HG03064 (cell line): Measurements from ENCODE around the gene USP40.

ENCODE experiments used
- ATAC-seq: cut with Tn5 transposase; IDR thresholded peaks from one replicate; pipeline ENCODE4 v1.9.1; 2021; ENCODE audit warnings: low read depth; ENCODE audit not compliant: unreplicated experiment

USP40 gene

DNA sequence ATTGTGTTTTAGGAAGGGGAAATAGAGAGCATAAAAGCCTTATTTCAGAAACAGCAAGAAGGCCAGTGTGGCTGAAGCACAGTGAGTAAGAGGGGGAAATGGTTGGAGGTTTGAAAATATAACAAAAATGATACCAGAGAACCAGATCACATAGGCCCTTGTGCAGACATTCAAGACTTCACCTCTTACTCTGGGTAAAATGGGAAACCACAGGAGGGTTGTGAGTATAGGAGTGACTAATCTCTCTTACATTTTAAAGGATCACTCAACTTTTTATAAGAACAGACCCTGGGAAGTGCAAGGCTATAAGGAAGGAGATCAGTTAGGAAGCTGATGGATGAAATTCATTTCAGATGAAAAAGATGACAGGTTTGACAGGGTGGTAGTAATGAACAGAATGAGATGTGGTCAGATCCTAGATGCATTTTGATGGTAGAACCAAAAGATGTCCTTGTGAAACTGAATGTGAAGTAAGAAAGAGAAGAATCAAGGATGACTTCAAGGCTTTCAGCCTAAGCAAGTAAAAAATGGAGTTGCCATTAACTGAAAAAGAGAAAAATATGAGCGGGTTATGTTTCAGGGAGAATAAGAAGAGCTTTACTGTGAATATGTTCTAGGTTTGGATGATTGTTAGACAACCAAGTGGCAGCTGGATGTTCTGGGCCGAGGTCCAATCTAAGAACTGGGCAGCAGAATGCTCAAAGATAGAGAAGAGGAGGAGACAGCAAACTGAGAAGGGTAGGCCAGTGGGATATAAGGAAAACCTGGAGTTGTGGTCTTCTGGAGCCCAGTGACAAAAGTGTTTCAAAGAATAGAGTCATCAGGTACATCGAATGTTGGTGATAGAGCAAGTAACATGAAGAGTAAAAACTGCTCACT lies 65.1 kb downstream of the USP40 start:
- ATAC-seq: no peak

DNA sequence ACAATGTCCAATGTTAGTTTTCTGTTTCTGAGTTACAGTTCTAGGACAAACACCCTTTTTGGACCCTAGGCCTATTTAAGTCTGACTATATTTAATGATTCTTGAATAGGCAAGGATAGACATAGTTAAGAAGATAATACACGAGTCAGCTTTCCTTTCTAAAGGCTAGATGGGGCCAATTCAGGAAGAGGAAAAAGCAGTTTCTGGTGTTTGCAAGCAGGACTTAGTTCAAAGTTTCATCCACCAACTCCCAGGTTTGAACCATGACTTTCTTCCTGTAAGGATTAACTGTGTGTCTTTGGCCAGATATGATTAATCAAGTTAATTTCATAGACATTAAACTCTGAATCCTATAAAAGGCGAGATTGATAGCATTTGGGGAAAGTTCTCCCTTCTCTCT lies 66.7 kb downstream of the USP40 start:
- no peak for ATAC-seq

DNA sequence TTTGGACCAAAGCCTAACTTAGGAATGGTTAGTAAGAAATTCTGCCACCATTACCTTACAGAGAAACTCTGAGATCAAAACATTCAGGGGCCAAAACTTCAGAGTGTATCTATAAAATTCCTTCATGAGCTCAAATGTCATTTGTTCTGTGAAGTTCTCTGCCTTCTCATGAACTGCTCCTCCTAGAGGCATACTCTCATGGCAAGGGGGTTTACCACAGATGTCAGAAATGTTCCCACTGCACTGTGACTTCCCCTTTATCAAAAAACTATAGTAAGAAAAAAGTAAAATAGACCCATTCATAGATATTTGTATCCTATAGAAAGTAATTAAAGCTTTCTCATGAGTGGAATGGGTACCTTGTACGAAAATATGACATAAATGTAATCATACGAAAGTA lies 68.5 kb downstream of the USP40 start:
- no peak for ATAC-seq

DNA sequence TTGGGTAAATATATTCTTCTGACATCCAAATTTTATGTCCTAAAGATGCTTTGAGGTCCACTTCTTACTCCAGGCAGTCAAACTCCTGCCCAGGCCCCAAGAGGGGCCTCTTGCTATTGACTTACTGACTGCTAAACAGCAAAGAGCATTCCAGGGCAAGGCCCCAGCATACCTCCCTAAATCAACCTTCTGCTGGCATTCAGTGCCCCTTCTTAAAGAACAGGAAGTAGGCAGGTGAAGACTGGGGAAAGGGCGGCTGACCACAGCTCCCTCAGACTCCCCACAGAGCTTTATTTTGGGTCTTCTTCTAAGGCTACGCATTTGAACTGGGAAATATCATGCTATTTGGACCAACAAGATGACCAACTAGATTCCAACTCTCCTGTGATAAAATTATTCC lies 68.9 kb downstream of the USP40 start:
- no peak for ATAC-seq

DNA sequence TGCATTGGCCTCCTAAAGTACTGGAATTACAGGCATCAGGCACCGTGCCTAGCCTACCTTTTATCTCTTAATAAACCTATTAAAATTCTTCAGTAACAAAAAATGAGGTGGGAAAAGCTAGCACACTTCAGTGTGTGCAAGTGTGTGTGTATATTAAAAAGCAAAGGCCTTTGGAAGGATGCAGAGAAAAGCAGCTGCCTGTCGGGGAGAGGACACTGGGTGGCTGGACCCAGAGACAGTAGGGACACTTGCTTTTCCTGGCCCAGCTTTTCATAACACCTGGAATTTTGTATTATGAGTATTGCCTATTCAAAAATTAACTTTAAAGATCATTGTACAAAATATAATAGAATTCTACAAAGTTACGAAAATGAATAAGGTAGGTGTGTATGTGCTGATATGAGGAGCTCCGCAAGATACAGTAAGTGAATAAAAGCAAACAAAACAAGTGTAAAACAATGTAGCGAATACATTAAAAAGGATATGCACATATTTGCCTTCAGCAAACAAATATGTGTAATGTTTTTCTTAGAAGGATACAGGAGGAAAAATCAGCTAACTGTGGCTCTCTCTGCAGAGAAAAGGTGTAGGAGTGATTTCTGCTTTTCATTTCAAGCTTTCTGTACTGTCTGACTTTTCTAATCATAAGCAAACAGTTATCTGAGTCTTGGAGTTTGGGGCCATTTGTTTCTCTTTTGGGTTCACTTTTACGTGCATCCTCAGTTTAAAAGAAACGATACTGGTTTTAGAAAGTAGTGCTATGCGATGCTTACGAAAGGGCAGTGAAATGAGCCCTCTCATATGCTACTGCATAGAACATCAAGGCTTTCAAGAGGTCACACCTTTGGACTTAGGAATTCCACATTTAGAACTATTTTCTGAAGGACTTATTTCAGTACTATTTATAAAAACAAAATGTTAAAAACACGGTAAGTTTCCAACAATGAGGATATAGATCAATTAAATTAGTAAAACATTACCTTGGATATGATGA lies 70.8 kb downstream of the USP40 start:
- no peak for ATAC-seq

DNA sequence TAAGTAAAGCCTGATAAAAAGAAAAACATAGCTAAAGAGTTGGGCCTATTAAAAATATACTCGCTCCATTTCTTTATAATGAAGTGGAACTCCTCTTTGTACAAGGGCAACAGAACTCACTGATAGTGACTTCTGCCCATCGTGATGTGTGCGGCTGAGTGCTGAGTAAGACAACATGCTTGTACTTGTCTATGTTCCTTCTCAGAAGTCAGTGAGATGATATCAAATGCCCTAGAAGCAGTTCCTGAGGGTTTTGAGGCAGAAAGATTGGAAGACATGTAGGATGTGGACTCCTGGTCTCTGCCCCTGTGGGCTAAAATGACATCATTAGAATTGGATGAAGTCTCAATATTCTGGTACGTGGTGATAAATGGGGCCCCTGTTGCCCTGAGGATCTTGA lies 73.8 kb downstream of the USP40 start:
- ATAC-seq: no peak

DNA sequence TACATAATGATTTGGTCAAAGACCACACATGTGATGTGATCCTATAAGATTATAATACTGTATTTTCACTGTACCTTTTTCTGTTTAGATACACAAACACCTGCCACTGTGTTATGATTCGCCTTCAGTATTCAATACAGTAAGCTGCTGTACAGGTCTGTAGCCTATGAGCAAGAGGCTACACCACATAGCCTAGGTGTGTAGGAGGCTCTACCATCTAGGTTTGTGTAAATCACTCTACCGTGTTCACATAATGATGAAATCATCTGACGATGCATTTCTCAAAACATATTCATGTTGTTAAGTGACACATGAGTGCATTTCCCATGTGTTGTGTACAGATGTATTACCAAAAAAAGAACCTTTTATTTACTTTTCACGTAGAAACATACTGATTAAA lies 74.5 kb downstream of the USP40 start:
- ATAC-seq: no peak

DNA sequence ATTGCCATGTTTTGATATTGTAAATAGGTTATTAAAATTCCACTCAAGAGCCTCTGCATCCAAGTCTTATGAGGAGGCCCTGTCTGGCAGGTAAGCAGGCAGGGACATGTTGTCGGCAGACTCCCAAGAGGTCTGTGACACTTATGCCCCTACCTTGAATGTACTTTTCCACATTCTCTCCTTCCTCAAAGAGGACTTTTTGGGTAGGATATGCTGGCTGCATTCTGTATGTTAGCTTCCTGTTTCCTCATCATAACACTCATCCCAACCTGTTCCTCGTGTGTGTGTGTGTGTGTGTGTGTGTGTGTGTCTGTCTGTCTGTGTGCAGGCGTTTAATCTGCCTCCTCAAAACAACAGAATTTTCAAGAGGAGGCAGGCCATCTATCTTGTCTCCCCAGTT lies 75.3 kb downstream of the USP40 start:
- no peak for ATAC-seq

DNA sequence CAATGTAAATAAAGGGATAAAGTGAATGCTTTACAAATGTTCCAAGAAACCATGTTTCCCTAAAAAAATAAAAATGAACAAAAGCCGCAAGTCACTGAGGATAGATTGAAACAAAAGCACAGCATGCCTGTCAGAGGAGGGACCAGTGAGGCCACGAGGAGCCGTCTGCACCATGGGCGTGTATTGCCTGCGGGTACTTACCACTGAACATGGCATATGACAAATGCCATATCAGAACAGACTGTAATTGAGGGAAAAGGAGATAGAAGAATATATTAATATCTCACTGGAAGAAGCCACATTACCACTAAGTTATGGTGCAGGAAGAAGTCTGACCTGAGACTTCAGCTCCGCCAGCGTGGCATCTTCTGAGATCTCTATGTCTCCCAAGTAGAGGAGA lies 75.8 kb downstream of the USP40 start:
- ATAC-seq: no peak

DNA sequence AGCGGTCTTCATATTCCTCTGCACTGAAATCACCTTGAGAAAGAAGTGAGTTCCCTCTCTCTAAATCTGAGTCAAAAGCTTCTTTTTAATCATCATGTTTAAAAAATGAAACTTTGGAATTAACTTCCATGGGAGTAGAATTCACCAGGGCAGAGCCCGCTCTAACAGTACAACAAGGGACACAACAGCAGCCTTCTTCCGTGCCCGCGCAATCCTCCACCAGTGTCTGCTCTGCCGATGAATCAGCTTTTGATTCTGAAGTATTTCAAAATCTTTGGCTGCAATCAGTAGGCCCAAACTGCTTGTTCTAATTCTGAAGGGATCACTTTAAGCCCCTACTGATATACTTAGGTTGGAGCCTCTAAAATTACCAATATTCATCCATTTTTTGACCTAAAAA lies 76.9 kb downstream of the USP40 start:
- ATAC-seq: no peak

DNA sequence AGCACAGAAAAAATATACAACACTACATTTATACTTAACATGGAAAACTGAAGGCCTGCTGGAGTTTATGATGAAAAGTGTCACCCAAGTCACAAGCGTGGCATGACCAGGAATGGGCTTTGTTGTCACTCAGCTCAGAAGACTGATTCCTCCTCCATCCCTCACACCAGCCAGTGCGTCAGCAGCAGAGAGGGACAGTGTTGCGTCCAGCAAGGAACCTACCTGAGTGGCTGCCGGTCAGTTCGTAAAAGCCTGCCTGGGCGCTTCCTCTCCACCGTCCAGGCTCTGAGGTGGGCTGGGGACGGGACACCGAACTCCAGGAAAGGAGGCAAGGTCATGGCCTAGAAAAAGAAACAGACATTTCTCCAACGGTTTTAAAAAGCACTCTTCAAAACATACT lies 77.4 kb downstream of the USP40 start:
- ATAC-seq: no peak

DNA sequence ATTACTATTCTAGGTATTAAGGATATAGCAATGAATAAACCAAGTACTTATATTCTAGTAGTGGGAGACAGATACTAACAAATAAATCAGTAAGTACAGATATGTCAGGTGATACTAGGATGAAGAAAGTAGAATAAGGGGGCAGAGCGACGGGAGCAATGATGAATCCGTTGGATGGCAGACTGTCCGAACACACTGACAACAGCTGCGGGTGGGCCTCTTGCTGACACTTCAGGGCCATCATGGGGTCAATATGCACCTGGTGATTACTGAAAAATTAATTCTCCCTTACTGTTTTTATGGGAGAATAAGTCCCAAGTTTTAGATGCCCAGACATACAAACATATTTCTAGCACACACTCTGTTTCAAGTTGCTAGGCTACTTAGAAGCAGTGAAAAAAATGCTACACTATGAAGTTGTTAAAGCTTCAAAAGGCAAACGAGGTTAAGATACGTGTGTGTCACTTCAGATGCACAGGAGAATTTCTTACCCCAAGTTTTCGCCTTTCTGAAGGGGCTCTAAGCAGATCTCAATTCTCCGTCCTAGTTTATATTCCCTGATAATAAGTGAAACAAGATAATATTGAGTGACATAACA lies 78.7 kb downstream of the USP40 start:
- no peak for ATAC-seq

DNA sequence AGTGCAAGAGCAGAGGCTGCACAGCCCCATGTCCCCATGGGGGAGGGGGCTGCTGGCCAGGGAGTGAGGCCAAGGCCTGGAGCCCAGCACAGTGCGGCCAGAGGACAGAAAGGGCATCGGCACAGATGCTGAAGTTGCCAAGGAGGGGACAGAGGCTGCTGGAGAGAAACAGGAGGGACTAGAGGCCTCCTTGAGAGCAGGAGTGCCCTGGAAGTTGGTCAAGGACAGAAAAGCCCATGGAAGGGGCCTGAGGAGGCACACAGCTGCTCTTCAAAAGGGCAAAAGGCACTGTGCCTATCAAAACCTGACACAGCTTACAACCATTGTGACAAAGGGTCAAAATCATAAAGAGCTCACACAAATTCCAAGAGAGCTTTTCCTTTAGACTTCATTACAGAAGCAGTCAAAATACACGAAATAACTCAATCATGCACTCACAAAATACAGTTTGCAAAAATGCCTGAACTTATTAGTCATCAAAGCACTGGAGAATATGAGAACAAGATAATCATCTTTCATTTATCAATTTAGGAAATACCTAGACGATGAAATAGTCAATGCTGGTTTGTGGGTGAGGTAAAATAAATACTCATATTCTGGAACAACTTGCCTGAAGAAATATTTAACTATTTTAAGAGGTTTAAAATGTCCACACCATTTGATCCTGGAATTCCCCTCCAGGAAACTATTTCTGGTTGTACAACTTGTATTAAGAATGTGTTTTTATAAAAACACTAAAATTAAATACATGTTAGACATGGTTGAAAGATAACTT lies 79.6 kb downstream of the USP40 start:
- no peak for ATAC-seq

DNA sequence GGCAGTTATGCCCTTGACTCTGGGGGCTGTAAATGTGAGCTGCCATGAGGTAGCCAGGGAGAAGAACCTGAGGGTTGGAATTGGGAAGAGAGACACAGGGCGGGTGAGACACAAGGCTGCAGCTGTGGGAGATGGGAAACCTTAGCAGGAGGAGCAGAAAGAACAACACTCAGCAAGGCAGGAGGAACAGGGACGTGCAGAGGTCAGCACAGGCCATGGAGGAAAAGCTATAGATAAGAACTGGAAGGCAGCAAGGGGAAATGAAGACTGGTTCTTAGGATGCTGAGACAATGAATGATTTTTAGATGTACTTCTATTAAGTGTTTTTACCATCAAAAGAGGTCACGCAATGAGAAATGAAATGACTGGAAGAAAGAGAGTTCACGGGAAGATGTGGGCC lies 80.2 kb downstream of the USP40 start:
- no peak for ATAC-seq

DNA sequence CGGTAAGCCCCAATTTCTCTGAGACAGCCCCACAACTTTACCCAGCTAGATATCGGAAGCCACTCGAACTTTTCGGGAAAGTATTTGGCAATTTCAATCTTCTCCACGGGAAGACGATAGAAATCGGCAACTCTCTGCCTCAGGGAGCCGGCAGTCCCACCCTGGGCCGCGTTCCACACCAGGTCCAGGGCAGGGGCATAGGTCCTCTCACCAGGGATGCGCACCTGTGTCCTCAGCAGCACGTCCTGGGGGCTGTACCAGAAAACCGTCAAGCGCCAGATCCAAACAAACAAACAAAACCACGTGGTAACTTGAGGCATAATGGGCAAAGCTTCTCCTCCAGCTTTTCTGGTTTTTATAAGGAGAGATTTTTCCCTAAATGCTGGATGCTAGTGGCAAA lies 80.9 kb downstream of the USP40 start:
- ATAC-seq: no peak

DNA sequence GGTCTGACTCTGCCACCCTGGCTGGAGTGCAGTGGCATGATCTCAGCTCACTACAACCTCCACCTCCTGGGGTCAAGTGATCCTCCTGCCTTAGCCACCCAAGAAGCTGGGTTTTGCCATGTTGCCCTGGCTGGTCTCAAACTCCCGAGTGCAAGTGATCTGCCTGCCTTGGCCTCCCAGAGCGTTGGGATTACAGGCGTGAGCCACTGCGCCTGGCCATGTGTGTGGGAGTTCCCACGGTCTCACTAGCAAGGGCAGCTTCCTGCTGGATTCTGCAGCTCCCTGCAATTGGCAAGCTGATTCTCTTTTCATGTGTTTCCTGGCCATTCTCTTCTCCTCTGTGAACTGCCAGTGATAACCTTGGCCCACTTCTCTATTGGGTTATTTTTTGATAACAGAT lies 84.0 kb downstream of the USP40 start:
- ATAC-seq: no peak

DNA sequence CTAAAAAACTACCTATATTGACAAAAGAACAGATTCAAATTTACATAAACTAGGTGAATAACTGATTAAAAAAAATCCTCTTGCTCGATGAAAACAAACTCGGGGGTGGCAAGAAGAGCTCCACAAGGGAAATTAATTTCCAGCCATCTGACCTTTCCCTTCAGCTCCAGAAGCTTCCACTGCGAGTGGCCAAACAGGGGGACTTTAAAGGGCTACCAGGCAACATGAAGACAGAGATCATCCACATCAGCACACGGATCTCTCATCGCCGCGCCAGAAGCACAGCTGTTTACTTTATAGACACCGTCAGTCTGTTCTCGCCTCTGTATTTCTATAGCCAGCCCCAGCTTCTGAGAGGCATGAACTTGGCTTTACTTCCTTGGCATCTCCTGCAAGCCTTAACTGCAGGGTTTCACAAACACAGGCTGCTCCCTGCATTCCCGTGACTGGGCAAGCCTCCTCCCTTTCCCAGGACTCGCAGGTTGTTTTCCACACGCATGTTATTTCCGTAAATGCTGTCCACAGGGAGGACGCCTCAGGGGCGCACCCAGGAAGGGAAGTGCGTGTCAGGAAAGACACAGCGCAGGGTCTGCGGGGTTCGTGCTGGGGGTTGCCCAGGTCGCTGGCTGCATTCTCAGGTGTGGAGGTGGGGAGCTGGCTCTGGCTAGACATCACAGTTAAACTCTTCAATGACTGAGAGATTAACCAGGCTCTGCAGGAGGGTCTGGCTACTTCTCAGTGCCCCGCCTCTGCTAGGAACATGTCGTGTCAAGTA lies 85.0 kb downstream of the USP40 start:
- ATAC-seq: no peak

DNA sequence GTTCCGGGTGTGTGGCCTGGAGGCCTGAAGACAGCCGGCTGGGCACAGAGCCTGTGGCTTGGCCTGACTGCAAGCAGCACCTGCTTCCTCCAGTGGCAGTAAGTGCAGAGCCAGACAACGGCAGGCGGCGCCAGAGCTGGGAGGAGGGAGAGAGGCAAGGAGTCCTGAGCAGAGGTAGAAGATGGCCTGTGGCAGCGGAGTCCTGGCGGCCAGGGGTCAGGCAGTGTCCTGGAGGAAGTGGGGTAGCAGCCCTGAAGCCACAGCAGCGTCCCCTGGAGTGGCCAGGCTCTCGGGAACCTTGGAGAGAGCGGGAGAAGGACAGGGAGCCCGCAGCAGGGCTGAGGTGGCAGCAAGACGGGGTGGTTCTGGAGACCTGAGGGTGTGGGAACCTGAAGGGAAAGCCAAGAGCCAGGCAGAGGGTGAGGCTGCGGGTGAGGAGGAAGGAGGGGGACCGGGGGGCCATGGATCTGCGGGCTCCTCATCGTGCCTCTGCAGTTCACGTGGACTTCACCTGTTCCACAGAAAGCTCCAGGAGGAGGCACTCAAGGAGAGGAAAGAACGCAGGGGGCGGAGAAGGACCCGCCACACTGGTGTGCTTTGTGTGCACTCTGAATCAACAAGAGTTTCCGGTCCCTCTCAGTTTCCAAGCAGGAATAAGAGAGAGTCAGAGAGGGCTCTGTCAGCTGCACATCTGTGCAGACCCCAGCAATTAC lies 85.9 kb downstream of the USP40 start:
- ATAC-seq: no peak
